WTC11 (cell line): ENCODE data around the gene CAVIN1. TPM values are rescaled to one million over a fixed set of nuclear protein-coding genes. Genes with fewer than 3 reads are reported as not detected.

Experiments
- ATAC-seq: fragments of 200-7000 bp; cut with Tn5 transposase; 2 replicates; pipeline ENCODE4 v1.10.0; 2021; ENCODE audit warnings: mild to moderate bottlenecking, moderate library complexity
- CTCF ChIA-PET: fragments of 300-600 bp; sonication (Branson Sonifier 250); formaldehyde crosslinking; loops from one replicate; lab custom pipeline; 2021; ENCODE audit warnings: antibody characterized with exemption; lab: Charles Lee
- POLR2A ChIA-PET: fragments of 350-600 bp; sonication (Branson Sonifier 250); formaldehyde crosslinking; loops from one replicate; lab custom pipeline; 2021; ENCODE audit warnings: antibody characterized with exemption; lab: Charles Lee
- DNase-seq: peaks from one replicate; pipeline ENCODE4 v3.0.0; 2021; ENCODE audit warnings: low spot score
- H3K27ac Mint-ChIP-seq: 2 replicates; pipeline ENCODE4 v1.8.0; 2021; ENCODE audit warnings: mixed read lengths
- H3K27me3 Mint-ChIP-seq: 2 replicates; pipeline ENCODE4 v1.8.0; 2021; ENCODE audit warnings: low read depth, mild to moderate bottlenecking, moderate library complexity, mixed read lengths
- H3K36me3 Mint-ChIP-seq: 2 replicates; pipeline ENCODE4 v1.8.0; 2021; ENCODE audit warnings: mixed read lengths
- H3K4me1 Mint-ChIP-seq: 2 replicates; pipeline ENCODE4 v1.8.0; 2022; ENCODE audit warnings: mixed read lengths
- H3K4me3 Mint-ChIP-seq: 2 replicates; pipeline ENCODE4 v1.8.0; 2021; ENCODE audit warnings: mild to moderate bottlenecking, moderate library complexity, mixed read lengths
- H3K9me3 Mint-ChIP-seq: 2 replicates; pipeline ENCODE4 v1.8.0; 2021; ENCODE audit warnings: mixed read lengths
- ATF1 ChIP-seq: sonication (generic); formaldehyde crosslinking; IDR thresholded peaks from 2 replicates; pipeline ENCODE4 v1.8.1; 2023; ENCODE audit warnings: mild to moderate bottlenecking, moderate library complexity, missing genetic modification reagents
- FOXJ3 ChIP-seq: sonication (generic); formaldehyde crosslinking; IDR thresholded peaks from 2 replicates; pipeline ENCODE4 v1.9.0; 2021; ENCODE audit warnings: missing genetic modification reagents, mild to moderate bottlenecking, borderline replicate concordance
- FOXK1 ChIP-seq: sonication (generic); formaldehyde crosslinking; IDR thresholded peaks from 2 replicates; pipeline ENCODE4 v1.8.0; 2022; ENCODE audit warnings: mild to moderate bottlenecking, moderate library complexity, missing genetic modification reagents
- GABPB1 ChIP-seq: sonication (generic); formaldehyde crosslinking; IDR thresholded peaks from 2 replicates; pipeline ENCODE4 v1.8.1; 2023; ENCODE audit warnings: mild to moderate bottlenecking, missing genetic modification reagents
- MYBL2 ChIP-seq: sonication (generic); formaldehyde crosslinking; IDR thresholded peaks from 2 replicates; pipeline ENCODE4 v1.8.1; 2023; ENCODE audit warnings: mild to moderate bottlenecking, moderate library complexity, missing genetic modification reagents
- NR1H2 ChIP-seq: sonication (generic); formaldehyde crosslinking; IDR thresholded peaks from 2 replicates; pipeline ENCODE4 v1.9.0; 2021; ENCODE audit warnings: mild to moderate bottlenecking, moderate library complexity, missing genetic modification reagents
- NR3C1 ChIP-seq: sonication (generic); formaldehyde crosslinking; conservative IDR thresholded peaks from 2 replicates; pipeline ENCODE4 v1.8.1; 2023; ENCODE audit warnings: low read depth, mild to moderate bottlenecking, missing genetic modification reagents
- PRRX2 ChIP-seq: fragments of 250-450 bp; sonication (Bioruptor Pico); IDR thresholded peaks from 2 replicates; pipeline ENCODE4 v1.8.0; 2021; ENCODE audit warnings: mild to moderate bottlenecking
- RORB ChIP-seq: fragments of 250-450 bp; sonication (Bioruptor Pico); IDR thresholded peaks from 2 replicates; pipeline ENCODE4 v1.9.0; 2021; ENCODE audit warnings: mild to moderate bottlenecking
- SOX15 ChIP-seq: fragments of 250-450 bp; sonication (Bioruptor Pico); IDR thresholded peaks from 2 replicates; pipeline ENCODE4 v1.9.0; 2021; ENCODE audit warnings: mild to moderate bottlenecking
- TEAD1 ChIP-seq: sonication (generic); formaldehyde crosslinking; IDR thresholded peaks from 2 replicates; pipeline ENCODE4 v1.8.0; 2022; ENCODE audit warnings: mild to moderate bottlenecking, missing genetic modification reagents
- ZNF232 ChIP-seq: sonication (generic); formaldehyde crosslinking; IDR thresholded peaks from 2 replicates; pipeline ENCODE4 v1.8.0; 2022; ENCODE audit warnings: mild to moderate bottlenecking, missing genetic modification reagents
- total RNA-seq: library from RNA; stranded (reverse); gene quantifications from 3 replicates; pipeline ENCODE4 v1.2.3, GENCODE V29; 2021
- TF ChIP-seq, protein P1 (sequence below): fragments of 250-450 bp; sonication (Bioruptor Pico); IDR thresholded peaks from 2 replicates; pipeline ENCODE4 v2.1.2; 2022; ENCODE audit warnings: mild to moderate bottlenecking, moderate library complexity
- TF ChIP-seq, protein P2 (sequence below): sonication (generic); formaldehyde crosslinking; IDR thresholded peaks from 2 replicates; pipeline ENCODE4 v1.8.1; 2022; ENCODE audit warnings: missing genetic modification reagents, borderline replicate concordance
- TF ChIP-seq, protein P3 (sequence below): sonication (generic); formaldehyde crosslinking; IDR thresholded peaks from 2 replicates; pipeline ENCODE4 v1.8.1; 2022; ENCODE audit warnings: mild to moderate bottlenecking, missing genetic modification reagents, moderate library complexity, borderline replicate concordance
- TF ChIP-seq, protein P4 (sequence below): sonication (generic); formaldehyde crosslinking; IDR thresholded peaks from 2 replicates; pipeline ENCODE4 v1.8.1; 2022; ENCODE audit warnings: low read depth, missing genetic modification reagents, borderline replicate concordance
- TF ChIP-seq, protein P5 (sequence below): sonication (generic); formaldehyde crosslinking; IDR thresholded peaks from 2 replicates; pipeline ENCODE4 v1.8.0; 2022; ENCODE audit warnings: missing genetic modification reagents

CAVIN1 gene
- total RNA-seq, 1 experiment from 2014 or later, result 24.6 TPM

DNA sequence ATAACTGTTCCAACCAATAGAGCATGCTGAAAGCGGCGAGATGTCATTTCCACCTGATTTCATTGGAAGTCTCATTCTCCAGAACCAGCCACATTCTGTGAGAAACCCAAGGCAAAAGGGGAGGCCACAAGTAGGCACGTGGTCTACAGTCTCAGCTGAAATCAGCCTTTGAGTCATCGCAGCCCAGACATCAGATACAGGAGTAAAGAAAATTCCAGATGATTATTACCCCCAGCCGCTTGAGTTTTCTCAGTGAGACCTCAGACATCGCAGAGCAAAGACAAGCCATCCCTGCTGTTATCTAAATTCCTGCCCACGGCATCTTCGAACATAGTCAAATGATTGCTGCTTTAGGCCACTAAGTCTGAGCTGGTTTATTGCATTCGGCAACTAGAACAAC is 57.9 kb downstream of the CAVIN1 start:
- Mint-ChIP-seq H3K4me3 (no peak overlapping the region), H3K9me3 (no peaks in the 10 kb centered on the region), H3K27ac (no peak overlapping the region; the same call in 1 of the 2 replicates), H3K36me3 (peaks cover 3% of the 10 kb centered on the region; the same call in 1 of the 2 replicates), H3K27me3 (no peaks in the 10 kb centered on the region), H3K4me1 (peaks cover 55% of the 10 kb centered on the region)
- POLR2A ChIA-PET, result no interaction called here
- no peak for TF ChIP-seq NR3C1 (CRISPR knock-in tag)
- TF ChIP-seq FOXK1 (CRISPR knock-in tag), result no peak
- TF ChIP-seq FOXJ3, result no peak
- TF ChIP-seq NR1H2 (CRISPR knock-in tag), result no peak
- TF ChIP-seq RORB (CRISPR knock-in tag), result no peak
- TF ChIP-seq, protein P1, sequence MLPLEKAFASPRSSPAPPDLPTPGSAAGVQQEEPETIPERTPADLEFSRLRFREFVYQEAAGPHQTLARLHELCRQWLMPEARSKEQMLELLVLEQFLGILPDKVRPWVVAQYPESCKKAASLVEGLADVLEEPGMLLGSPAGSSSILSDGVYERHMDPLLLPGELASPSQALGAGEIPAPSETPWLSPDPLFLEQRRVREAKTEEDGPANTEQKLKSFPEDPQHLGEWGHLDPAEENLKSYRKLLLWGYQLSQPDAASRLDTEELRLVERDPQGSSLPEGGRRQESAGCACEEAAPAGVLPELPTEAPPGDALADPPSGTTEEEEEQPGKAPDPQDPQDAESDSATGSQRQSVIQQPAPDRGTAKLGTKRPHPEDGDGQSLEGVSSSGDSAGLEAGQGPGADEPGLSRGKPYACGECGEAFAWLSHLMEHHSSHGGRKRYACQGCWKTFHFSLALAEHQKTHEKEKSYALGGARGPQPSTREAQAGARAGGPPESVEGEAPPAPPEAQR, result no peak
- TF ChIP-seq TEAD1 (CRISPR knock-in tag), result no peak
- TF ChIP-seq, protein P2, sequence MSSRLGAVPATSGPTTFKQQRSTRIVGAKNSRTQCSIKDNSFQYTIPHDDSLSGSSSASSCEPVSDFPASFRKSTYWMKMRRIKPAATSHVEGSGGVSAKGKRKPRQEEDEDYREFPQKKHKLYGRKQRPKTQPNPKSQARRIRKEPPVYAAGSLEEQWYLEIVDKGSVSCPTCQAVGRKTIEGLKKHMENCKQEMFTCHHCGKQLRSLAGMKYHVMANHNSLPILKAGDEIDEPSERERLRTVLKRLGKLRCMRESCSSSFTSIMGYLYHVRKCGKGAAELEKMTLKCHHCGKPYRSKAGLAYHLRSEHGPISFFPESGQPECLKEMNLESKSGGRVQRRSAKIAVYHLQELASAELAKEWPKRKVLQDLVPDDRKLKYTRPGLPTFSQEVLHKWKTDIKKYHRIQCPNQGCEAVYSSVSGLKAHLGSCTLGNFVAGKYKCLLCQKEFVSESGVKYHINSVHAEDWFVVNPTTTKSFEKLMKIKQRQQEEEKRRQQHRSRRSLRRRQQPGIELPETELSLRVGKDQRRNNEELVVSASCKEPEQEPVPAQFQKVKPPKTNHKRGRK (CRISPR knock-in tag), result no peak
- no peak for TF ChIP-seq MYBL2 (CRISPR knock-in tag)
- TF ChIP-seq, protein P3, sequence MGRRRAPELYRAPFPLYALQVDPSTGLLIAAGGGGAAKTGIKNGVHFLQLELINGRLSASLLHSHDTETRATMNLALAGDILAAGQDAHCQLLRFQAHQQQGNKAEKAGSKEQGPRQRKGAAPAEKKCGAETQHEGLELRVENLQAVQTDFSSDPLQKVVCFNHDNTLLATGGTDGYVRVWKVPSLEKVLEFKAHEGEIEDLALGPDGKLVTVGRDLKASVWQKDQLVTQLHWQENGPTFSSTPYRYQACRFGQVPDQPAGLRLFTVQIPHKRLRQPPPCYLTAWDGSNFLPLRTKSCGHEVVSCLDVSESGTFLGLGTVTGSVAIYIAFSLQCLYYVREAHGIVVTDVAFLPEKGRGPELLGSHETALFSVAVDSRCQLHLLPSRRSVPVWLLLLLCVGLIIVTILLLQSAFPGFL (CRISPR knock-in tag), result no peak
- no peak for TF ChIP-seq SOX15 (CRISPR knock-in tag)
- TF ChIP-seq PRRX2 (CRISPR knock-in tag), result no peak
- no peak for TF ChIP-seq GABPB1 (CRISPR knock-in tag)
- TF ChIP-seq, protein P4, sequence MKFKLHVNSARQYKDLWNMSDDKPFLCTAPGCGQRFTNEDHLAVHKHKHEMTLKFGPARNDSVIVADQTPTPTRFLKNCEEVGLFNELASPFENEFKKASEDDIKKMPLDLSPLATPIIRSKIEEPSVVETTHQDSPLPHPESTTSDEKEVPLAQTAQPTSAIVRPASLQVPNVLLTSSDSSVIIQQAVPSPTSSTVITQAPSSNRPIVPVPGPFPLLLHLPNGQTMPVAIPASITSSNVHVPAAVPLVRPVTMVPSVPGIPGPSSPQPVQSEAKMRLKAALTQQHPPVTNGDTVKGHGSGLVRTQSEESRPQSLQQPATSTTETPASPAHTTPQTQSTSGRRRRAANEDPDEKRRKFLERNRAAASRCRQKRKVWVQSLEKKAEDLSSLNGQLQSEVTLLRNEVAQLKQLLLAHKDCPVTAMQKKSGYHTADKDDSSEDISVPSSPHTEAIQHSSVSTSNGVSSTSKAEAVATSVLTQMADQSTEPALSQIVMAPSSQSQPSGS (CRISPR knock-in tag), result no peak
- TF ChIP-seq ZNF232 (CRISPR knock-in tag), result no peak
- TF ChIP-seq ATF1, result no peak
- TF ChIP-seq, protein P5, sequence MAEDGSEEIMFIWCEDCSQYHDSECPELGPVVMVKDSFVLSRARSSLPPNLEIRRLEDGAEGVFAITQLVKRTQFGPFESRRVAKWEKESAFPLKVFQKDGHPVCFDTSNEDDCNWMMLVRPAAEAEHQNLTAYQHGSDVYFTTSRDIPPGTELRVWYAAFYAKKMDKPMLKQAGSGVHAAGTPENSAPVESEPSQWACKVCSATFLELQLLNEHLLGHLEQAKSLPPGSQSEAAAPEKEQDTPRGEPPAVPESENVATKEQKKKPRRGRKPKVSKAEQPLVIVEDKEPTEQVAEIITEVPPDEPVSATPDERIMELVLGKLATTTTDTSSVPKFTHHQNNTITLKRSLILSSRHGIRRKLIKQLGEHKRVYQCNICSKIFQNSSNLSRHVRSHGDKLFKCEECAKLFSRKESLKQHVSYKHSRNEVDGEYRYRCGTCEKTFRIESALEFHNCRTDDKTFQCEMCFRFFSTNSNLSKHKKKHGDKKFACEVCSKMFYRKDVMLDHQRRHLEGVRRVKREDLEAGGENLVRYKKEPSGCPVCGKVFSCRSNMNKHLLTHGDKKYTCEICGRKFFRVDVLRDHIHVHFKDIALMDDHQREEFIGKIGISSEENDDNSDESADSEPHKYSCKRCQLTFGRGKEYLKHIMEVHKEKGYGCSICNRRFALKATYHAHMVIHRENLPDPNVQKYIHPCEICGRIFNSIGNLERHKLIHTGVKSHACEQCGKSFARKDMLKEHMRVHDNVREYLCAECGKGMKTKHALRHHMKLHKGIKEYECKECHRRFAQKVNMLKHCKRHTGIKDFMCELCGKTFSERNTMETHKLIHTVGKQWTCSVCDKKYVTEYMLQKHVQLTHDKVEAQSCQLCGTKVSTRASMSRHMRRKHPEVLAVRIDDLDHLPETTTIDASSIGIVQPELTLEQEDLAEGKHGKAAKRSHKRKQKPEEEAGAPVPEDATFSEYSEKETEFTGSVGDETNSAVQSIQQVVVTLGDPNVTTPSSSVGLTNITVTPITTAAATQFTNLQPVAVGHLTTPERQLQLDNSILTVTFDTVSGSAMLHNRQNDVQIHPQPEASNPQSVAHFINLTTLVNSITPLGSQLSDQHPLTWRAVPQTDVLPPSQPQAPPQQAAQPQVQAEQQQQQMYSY, result no peak
- DNase-seq, result no peak
- ATAC-seq, result no peak
- CTCF ChIA-PET, result interaction anchor here (0.6 kb wide), 1 partner anchor 213 kb away, joined by 3 read pairs; no protein-coding TSS in a partner anchor
